HG02970 (cell line): ENCODE data around the gene FAM110A.
"Not testable (repeated sequence)": the region's sequence is repeated elsewhere in the genome, so short reads cannot be mapped to it uniquely, and the experiment has no call there.

Experiments
- ATAC-seq: cut with Tn5 transposase; IDR thresholded peaks from one replicate; pipeline ENCODE4 v1.9.1; 2021; ENCODE audit warnings: mild to moderate bottlenecking, moderate library complexity, moderate number of reproducible peaks; ENCODE audit not compliant: unreplicated experiment, low FRiP score

The FAM110A gene

DNA sequence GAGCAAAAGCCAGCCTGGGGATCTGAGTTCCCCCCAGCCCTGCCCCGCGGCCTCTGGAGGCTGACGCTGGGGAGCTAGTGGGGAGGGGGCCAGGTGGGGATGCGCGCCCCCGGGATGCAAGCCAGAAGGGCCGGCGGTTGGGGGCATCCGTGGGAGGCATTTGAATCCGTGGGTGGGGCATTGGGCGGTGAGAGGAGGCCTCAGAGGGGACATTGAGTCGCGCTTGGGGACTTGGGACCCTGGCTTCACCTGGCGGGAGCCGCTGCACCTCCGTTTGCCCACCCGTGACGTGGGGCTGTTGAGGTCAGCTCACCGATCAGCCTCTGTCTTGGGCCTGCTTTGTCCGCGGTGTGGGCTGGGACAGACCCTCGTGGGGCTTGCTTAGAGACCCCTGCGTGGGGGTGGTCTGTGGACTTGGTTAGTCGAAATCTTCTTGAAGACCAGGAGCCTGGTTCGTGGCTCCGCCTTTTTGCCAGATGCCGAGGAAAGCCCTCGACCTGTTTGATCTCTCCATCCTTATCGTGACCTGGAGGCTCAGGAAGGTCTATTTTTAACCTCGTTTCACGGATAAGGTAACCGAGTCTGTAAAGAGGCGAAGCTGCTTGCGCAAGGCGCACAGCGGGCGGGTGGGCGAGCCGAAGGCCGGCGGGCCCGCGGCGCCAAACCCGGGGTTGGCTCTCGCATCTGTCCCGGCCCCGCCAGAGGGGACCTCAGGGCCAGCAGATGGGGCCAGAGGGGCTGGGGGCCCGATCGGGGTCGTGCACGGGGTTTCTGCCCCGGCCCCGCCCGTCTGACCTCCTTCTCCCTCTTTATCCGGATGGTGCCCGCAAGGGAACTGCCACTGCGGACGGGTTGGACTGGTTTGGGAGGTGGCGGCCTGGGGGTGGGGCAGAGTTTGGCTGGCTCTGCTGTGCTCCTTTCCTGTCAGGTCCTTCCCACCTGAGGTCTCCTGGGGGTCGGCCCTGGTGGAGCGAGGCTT, 8.3 kb downstream of the FAM110A start:
- no peak for ATAC-seq

GRCh38 chr20:842547-842940, 9.0 kb downstream of the FAM110A start:
- no peak for ATAC-seq

- ATAC-seq, result no peak
Observed at GRCh38 chr20:843912-844311, 10.4 kb downstream of the FAM110A start.

GRCh38 chr20:844473-845225, 11.1 kb downstream of the FAM110A start:
- ATAC-seq, result peak; percentile 88

GRCh38 chr20:845226-845868, 11.8 kb downstream of the FAM110A start:
- ATAC-seq, result no peak

DNA sequence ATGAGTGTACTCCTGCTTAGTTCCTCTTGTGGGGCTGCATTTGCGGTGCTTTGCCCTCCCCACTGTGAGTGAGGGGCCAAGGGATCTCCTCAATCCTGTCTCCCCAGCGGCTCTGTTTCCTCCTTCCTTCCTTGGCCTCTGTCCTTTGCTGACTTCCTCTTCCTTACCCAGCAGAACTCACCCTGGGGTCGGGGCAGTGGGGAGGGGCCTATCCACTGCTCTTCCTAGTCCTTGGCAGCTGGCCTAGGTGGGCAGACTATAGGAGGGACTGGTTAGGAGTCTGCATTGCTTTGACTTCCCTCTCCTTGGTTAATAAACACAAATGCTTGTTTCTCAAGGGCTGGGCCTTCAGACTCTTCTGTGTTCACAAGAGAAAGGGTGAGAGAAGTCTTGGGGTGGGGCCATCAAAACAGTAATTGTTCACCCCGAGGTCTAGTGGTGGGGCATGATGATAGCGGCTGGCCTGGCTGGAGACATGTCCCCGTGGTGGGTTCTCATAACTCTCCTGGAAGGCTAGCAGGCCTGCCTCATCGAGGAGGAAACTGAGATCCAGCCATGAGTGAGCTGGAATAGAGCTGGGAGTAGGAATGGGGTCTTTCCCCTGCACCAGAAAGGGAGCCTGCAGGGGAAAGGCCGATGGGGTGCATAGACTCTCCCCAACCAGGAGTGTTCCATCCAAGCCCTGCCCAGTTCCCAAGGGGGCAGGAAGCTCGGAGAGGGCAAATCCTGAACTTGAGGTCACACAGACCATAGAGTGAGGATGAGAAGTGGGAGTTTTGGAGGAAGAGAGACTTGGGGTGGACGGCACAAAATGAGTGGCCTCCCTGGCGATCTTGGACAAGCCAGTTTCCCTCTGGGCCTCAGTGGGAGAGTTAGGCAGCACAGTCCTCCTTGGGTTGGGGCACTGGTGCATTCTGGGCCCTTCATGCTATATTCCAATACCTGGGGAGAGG, 12.7 kb downstream of the FAM110A start:
- ATAC-seq, result no peak

GRCh38 chr20:846894-847278, 13.4 kb downstream of the FAM110A start:
- no peak for ATAC-seq

DNA sequence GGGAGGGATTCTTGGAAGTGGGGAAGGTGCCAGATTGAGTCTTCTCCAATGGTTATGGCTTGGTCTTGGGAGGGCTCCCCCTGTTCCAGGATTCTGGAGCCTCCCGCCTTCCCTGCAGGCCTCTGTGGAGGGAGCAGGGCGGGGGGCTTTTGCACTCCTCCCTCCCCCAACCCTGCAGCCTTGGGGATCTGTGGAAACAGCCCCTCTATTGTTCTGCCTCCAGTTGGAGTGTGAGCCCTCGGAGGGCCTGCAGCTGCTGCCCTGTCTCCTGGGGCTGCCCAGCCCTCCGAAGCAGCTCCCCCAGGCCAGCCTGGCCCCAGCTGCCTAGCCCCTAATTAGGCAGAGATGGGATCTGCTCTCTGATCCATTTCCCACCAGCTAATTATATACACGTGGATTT, 14.7 kb downstream of the FAM110A start:
- no peak for ATAC-seq

GRCh38 chr20:848731-849130, 15.2 kb downstream of the FAM110A start:
- ATAC-seq, result not testable (repeated sequence)

GRCh38 chr20:853406-853996, 20.0 kb downstream of the FAM110A start:
- ATAC-seq, result no peak

- ATAC-seq, result no peak
Observed at GRCh38 chr20:854601-855000, 21.1 kb downstream of the FAM110A start.

DNA sequence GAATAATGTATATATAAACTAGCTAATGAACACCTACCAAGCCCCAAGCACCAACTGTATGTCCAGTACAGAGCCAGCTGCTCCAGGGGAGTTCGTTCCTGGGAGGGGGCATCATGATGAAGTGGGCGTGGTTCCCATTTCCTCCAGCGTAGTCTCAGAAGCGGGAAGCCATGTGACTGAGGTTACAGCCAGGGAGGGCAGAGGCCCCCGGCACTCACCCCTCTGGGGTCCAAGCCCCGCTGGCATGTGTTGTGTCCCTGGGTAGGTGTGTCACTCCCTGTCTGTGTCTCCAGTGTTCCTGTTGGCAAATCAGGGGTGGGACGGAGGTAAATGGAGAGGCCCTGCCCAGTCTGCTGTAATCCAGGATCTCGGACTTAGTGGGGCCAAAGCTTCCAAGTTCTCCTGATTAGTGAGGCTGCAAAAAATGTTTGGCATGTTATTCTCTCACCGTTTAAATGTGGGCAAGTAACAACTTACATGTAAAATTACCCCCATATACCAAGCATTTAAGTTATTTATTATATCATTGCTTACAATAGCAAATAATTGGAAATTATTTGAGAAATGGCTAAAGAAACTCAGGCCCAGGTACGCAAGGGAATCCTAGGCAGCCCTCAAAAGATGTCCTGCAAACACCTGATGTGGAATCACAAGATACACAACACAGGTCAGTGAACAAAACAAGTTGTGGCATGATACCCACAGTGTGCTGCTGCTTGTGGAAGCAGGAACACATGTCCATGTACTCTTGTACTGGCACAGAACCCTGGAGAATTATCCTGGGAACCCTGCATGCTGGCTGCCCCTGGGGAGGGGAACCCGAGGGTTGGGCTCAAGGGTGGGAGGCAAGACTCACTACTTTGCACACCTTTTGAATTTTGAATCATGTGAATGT, 22.2 kb downstream of the FAM110A start:
- no peak for ATAC-seq

GRCh38 chr20:856361-856775, 22.9 kb downstream of the FAM110A start:
- no peak for ATAC-seq

DNA sequence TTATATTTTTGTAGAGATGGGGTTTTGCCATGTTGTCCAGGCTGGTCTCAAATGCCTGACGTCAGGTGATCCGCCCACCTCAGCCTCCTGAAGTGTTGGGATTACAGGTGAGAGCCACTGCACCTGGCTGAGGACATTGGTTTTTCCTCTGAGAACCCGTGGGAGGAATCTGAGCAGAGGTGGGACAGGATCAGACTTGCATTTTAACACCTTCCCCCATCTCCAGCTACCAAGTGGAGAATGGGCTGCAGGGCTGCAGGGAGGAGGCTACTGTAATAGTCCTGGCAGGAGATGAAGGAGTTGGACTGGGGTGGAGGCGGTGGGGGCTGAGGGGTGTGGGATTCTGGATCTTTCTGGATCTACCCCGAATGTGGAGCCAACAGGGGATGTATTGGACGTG, 24.5 kb downstream of the FAM110A start:
- no peak for ATAC-seq

- no peak for ATAC-seq
Observed at GRCh38 chr20:859751-860231, 26.3 kb downstream of the FAM110A start.

- ATAC-seq, result no peak
Observed at GRCh38 chr20:860891-861290, 27.4 kb downstream of the FAM110A start.

DNA sequence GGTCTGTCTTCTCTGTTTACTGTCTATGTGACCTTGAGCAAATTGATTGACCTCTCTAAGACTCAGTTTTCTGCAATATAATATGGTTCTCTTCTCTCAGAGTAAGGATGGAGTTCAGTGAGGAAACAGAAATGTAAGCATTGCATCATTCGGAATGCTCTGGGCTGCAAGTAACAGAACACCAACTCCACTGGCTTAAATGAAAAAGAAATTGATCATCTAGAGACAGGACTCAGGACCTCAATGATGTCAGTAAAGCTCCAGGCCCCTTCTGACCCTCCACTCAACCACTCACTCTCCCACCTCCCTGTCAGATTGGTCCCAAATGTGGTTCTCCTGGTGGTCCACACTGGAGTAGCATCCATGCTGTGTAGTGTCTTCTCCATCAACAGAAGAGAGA, 31.9 kb downstream of the FAM110A start:
- no peak for ATAC-seq

GRCh38 chr20:868279-868678, 34.8 kb downstream of the FAM110A start:
- no peak for ATAC-seq
